GM21528 (cell line): ENCODE results near the gene CPA5.

Experiments used
- ATAC-seq: cut with Tn5 transposase; IDR thresholded peaks from one replicate; pipeline ENCODE4 v1.9.1; 2021; ENCODE audit warnings: mild to moderate bottlenecking, moderate library complexity; ENCODE audit not compliant: unreplicated experiment, low FRiP score

Gene CPA5

GRCh38 chr7:130393841-130394411 lies 49.3 kb downstream of the CPA5 start:
- no peak for ATAC-seq

GRCh38 chr7:130394421-130395195 lies 50.0 kb downstream of the CPA5 start:
- ATAC-seq, result no peak

- ATAC-seq, result no peak
Measured at GRCh38 chr7:130395421-130395820, 50.8 kb downstream of the CPA5 start.

GRCh38 chr7:130396109-130396508 lies 51.5 kb downstream of the CPA5 start:
- ATAC-seq, result no peak

GRCh38 chr7:130397051-130397757 lies 52.6 kb downstream of the CPA5 start:
- no peak for ATAC-seq

GRCh38 chr7:130397758-130398073 lies 53.1 kb downstream of the CPA5 start:
- ATAC-seq, result no peak

- no peak for ATAC-seq
Measured at GRCh38 chr7:130398526-130399090, 54.0 kb downstream of the CPA5 start.

GRCh38 chr7:130400120-130400572 lies 55.5 kb downstream of the CPA5 start:
- no peak for ATAC-seq

GRCh38 chr7:130401101-130401500 lies 56.5 kb downstream of the CPA5 start:
- no peak for ATAC-seq

GRCh38 chr7:130401578-130401977 lies 57.0 kb downstream of the CPA5 start:
- no peak for ATAC-seq

GRCh38 chr7:130405003-130405402 lies 60.4 kb downstream of the CPA5 start:
- no peak for ATAC-seq

- ATAC-seq, result no peak
Measured at GRCh38 chr7:130409067-130409711, 64.6 kb downstream of the CPA5 start.

GRCh38 chr7:130409712-130410072 lies 65.1 kb downstream of the CPA5 start:
- ATAC-seq, result no peak

- no peak for ATAC-seq
Measured at GRCh38 chr7:130410868-130411541, 66.4 kb downstream of the CPA5 start.

- ATAC-seq, result no peak
Measured at GRCh38 chr7:130413201-130413600, 68.6 kb downstream of the CPA5 start.

GRCh38 chr7:130415006-130415405 lies 70.4 kb downstream of the CPA5 start:
- ATAC-seq, result no peak

GRCh38 chr7:130417213-130417612 lies 72.6 kb downstream of the CPA5 start:
- ATAC-seq, result no peak

- ATAC-seq, result no peak
Measured at GRCh38 chr7:130418306-130418705, 73.7 kb downstream of the CPA5 start.
